NCI-H774 (cell line): ENCODE results near the gene SARNP.
"Not testable (repeated sequence)": the region's sequence is repeated elsewhere in the genome, so short reads cannot be mapped to it uniquely, and the experiment has no call there.

Experiments used
- DNase-seq: peaks from one replicate; lab custom pipeline; 2025; lab: John Stamatoyannopoulos, UW

SARNP gene

GRCh38 chr12:55797068-55797467, 20.5 kb downstream of the SARNP start:
- no peak for DNase-seq

DNA sequence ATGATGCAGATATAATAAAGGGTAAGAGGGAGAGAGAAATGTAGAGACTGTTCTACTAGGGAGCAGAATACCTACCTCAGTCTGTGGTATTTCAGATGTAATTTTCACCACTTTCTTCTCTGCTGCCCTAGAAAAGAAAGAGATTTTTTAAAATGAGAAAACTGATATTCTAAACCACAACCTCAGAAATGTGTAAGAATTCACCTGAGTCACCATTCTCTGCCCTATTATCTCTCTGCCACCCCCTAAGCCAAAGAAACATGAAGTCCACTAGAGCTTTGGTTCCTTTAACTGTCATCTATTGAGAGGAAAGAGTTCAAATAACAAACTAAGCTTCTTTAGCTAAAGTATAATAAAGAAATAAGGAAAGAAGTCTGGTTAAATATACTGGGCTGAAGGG, 21.6 kb downstream of the SARNP start:
- DNase-seq, result no peak

DNA sequence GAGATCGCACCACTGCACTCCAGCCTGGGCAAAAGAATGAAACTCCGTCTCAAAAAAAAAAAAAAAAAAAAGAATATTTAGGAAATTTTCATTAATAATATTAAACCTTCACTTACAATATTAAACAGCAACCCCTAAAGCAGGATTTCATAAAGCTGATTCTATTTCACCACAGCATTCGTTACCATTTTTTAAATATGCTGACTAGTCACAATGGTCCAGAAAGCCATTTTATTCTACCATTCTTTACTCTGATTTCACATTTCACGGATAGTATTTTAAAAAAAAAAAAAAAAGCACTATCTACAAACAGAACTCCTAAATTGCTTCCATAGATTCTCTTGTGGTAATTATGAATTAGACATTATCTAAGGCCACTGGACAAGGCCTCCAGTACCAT, 27.6 kb downstream of the SARNP start:
- DNase-seq, result no peak

GRCh38 chr12:55789171-55789570, 28.4 kb downstream of the SARNP start:
- no peak for DNase-seq

GRCh38 chr12:55788546-55788945, 29.0 kb downstream of the SARNP start:
- no peak for DNase-seq

DNA sequence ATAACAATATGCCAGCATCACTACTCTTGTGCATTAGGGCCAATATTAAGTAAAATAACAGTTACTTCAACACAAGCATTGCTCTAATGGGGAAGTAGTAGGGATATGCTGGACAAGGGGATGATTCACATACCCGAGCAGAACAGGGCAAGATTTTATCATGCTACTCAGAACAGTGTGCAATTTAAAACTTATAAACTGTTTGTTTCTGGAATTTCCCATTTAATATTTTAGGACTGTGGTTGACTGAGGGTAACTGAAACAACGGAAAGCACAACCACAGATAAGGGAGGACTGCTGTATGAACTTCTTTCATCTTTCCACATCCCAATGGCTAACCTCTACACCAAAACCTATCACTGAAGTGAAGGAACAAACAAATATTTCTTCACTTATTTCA, 36.8 kb downstream of the SARNP start:
- no peak for DNase-seq

DNA sequence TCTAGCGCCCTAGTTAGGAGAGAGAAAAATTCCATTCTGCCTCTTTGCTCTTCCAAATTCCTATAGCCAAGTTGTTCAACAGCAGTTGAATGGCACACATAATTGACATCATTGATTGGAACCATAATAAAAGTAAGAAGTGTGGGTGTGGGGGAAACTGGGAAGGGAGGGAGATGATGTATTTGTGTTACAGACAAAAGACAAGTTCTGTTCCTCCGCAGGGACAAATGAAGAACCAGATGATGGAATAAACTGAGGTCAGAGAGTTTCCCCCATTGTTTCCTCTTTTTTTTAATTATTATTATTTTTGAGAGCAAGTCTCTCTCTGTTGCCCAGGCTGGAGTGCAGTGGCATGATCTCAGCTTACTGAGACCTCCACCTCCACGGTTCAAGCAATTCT, 39.7 kb downstream of the SARNP start:
- DNase-seq, result no peak

DNA sequence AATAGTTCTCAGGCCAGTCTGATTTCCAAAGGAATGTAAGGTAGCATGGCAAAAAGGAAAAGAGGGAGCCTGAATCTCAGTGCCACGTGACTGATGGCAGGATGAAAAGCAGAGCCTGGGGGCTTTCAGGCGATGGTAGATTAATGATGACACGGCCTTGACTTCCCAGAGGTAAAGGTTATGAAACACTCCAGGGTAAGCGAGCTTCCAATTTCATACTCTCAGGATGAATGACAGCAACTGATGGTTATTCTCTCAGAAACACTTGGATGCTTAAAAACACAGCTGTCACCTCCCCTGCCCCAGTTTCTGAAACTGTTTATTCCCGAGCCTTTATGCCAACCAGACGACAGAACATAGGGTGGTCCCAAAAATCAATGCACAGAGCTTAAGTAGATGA, 45.8 kb downstream of the SARNP start:
- DNase-seq, result no peak

GRCh38 chr12:55767156-55767555, 50.4 kb downstream of the SARNP start:
- no peak for DNase-seq

DNA sequence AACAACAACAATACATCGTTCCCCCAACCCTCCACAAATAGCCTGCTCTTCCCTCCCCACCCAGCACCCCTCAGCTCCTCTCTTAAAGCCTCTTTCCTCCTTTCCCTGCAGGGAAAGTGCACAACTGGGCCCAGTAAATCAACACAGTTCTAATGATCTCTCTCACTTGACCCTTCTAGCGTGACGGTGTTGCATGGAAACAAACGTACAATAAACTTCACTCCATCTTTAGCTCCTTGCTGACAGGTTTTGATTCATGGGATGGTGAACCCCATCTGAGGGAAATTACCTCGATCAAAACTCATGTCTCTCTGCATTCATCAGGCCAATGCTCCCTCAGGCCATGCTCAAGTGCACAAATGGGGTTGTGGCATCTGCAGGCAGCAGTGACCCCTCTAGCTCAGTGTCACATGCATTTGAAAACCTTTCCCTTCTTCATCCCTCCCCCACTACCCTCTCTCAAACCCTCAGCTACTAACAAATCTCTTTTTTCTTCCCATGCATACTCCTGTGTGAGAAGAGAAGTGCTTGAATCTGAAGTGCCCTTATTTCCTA, 51.7 kb downstream of the SARNP start:
- no peak for DNase-seq

DNA sequence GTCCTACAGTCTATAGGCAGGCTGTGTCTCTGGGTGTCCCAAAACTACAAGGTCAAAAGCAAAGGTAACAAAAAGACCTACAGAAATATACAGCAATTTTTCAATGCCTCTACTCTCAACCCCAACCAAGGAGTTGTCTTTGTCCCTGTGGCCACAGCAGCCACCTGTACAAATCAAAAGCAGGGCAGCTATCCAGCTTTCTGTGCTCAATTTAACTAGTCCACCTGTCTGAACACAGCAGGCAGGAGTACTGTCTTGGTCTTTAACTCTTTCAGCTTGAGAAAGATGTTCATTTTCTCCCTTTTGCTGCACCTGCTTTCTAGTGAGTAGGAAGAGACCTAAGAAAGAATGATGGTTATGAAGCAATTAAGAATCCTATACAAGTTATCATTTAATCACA, 54.9 kb downstream of the SARNP start:
- DNase-seq, result peak; percentile 56

DNA sequence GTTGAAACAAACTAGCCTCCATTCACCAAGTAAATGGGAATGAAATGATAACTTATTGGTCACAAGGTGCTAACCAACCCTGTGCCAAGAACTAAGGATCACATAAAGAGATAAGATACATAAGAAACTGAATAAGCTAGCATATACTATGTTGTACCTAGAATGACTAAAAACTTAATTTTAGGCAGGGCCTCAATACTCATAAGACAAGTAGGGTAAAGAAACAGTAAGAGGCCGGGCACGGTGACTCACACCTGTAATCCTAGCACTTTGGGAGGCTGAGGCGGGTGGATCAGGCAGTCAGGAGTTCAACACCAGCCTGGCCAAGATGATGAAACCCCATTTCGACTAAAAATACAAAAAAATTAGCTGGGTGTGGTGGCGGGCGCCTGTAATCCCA, 56.9 kb downstream of the SARNP start:
- no peak for DNase-seq

DNA sequence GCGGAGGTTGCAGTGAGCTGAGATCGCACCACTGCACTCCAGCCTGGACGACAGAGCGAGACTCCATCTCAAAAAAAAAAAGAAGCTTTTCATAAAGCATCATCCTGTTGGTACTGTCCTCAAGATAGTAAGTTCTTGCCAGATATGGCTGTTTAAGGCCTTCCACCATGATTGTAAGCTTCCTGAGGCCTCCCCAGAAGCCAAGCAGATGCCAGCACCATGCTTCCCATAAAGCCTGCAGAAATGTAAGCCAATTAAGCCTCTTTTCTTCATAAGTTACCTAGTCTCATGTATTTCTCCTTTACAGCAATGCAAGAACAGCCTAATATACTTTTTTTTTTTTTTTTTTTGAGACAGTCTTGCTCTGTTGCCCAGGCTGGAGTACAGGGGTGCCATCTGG, 58.9 kb downstream of the SARNP start:
- not testable (repeated sequence) for DNase-seq

DNA sequence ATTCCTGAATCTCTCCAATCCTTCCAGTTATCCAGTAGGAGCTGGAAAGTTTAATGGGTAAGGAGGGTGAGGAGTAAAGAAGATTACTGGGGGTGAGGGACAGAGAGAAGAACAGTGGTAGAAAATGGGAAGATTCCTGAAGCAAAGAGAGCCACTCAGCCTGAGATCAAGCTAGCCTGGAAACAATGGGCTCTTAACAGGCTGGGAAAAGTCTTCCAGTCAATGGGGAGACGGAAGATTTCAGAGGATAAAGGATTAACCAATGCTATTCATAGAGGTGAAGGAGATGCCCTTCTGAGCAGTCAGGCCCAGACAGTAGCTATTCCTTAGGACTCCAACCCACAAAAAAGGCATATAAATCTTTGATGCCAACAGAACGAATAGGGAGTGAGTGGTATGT, 59.8 kb downstream of the SARNP start:
- DNase-seq, result no peak

DNA sequence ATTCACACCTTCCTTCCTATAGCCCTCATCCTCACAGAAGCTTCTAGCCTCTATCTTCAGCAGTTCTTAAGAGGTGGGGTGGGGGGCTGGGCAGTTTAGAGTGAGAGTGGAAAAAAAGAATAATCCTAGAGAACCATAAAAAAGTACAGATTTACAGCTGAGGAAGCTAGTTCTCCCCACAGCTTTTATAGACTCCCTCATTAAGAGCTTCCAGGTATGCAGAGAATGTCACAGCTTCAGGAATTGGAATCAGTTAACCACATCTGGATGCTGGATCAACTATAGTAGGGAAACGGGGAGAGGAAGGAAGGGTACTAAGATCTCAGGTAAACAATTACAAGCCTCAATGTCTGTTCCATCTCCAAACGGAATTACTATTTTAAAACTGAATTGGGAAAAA, 62.3 kb downstream of the SARNP start:
- DNase-seq, result no peak

DNA sequence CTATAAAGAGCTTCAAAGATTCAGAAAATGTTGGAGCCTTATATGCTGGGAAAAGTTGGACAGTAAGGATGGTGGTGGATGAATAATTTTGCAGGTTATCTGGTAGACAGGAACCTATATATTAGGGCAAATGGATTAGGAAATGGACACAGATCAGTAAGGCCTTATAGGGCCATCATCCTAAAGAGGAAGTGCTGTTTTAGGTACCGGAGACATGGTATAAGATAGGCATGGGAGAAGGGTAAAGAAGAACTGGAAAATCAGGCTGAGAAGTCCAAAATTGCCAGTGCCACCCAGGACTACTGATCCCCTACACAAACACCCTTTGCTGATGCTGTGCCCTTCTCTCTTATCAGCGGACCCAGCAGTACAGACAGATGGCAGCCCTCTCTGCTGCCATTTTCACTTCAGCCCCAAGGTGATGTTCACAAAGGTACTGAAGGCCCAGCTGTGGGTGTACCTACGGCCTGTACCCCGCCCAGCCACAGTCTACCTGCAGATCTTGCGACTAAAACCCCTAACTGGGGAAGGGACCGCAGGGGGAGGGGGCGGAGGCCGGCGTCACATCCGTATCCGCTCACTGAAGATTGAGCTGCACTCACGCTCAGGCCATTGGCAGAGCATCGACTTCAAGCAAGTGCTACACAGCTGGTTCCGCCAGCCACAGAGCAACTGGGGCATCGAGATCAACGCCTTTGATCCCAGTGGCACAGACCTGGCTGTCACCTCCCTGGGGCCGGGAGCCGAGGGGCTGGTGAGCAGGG, 69.1 kb downstream of the SARNP start:
- no peak for DNase-seq

- no peak for DNase-seq
Observed at GRCh38 chr12:55746913-55747231, 70.7 kb downstream of the SARNP start.

DNA sequence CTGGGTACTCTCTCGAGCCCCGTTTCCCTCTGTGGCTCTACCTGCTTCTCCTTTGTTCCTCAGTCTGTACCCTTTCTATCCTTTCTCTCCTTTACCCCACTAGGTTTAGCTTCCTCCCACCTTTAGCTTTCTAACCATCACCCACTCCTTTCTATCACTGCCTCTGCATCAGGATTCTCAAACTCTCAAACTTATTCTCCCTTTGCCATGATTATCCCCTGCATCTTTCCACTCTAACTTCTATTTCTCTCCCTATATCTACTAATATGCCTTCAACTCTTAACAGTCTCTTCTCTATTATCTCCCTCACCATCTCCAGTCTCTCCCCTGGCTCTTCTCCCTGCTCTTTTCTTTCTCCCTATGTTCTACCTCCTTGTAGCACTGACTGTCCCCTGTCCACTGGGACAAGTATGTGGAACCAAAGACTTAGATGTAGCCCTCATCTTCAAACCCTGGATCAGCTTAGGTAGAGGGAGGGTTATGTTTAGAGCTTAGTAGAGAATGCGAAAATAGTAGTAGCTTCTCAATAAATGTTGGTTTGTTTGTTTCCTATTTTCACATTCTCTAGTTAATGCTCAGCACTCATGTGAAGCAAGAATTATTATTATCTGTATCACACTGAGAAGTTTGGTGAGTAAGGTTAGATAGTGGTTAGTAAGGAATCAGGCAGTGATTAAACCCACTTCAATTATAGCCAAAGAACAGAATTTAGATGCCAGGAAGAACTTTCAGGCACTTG, 71.2 kb downstream of the SARNP start:
- DNase-seq, result no peak

GRCh38 chr12:55745361-55746173, 72.0 kb downstream of the SARNP start:
- DNase-seq, result no peak

- DNase-seq, result no peak
Observed at GRCh38 chr12:55744340-55745030, 73.0 kb downstream of the SARNP start.

DNA sequence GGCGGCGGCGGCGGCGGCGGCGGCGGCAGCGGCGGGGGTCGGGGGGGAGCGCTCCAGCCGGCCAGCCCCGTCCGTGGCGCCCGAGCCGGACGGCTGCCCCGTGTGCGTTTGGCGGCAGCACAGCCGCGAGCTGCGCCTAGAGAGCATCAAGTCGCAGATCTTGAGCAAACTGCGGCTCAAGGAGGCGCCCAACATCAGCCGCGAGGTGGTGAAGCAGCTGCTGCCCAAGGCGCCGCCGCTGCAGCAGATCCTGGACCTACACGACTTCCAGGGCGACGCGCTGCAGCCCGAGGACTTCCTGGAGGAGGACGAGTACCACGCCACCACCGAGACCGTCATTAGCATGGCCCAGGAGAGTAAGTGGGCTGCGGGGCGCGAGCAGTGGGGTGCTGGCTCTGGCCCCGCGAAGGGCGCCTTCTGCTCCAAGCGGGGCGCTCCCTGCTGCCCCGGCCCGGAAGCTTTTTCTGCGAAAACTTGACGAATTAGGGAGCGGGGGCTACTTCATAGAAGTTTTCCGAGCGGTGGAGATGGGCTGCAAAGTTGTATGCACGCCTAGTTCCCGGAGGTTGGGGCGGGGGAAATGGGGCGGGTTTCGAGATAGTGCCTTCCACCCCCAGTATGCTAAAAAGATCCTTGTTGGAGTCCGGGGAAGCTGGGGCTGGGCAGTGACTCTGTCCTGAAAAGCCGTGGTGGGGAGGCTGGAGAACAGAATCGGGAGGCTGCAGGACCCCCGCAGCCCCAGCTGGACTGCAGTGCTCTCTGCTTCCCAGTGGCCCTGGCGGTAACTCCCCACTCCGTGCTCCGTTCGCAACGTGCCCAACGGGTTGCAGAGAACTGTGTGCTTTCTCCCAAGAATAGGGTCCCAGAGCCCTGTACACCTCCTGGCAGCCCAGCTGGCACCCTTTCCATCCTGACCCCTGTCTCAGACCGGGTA, 73.9 kb downstream of the SARNP start:
- DNase-seq, result no peak
